GM15510 (cell line): ENCODE results near the gene SOX9.

Source experiments
- POLR2A ChIP-seq: IDR thresholded peaks from 3 replicates; pipeline ENCODE4 v1.6.1; 2011; ENCODE audit warnings: borderline replicate concordance; ENCODE audit not compliant: insufficient read length; ENCODE audit errors: extremely low read depth

Gene SOX9

GRCh38 chr17:72120642-72121163 is at the start of gene SOX9:
Gene SOX9 (plus strand): TSS chr17:72121020. CDS start chr17:72121392, 372 bp downstream.
- peak; percentile 55 for TF ChIP-seq POLR2A

- TF ChIP-seq POLR2A: no peak
Measured at GRCh38 chr17:72071330-72071729, 49.5 kb upstream of the SOX9 start.

- no peak for TF ChIP-seq POLR2A
Measured at GRCh38 chr17:72075995-72076677, 44.7 kb upstream of the SOX9 start.

- no peak for TF ChIP-seq POLR2A
Measured at GRCh38 chr17:72076678-72077030, 44.2 kb upstream of the SOX9 start.

- TF ChIP-seq POLR2A: no peak
Measured at GRCh38 chr17:72077326-72077960, 43.4 kb upstream of the SOX9 start.

GRCh38 chr17:72079700-72080099 is 41.1 kb upstream of the SOX9 start:
- no peak for TF ChIP-seq POLR2A

GRCh38 chr17:72087876-72088275 is 32.9 kb upstream of the SOX9 start:
- TF ChIP-seq POLR2A: no peak

GRCh38 chr17:72089453-72089987 is 31.3 kb upstream of the SOX9 start:
- no peak for TF ChIP-seq POLR2A

- no peak for TF ChIP-seq POLR2A
Measured at GRCh38 chr17:72090108-72090507, 30.7 kb upstream of the SOX9 start.

GRCh38 chr17:72092710-72093322 is 28.0 kb upstream of the SOX9 start:
- no peak for TF ChIP-seq POLR2A

- TF ChIP-seq POLR2A: no peak
Measured at GRCh38 chr17:72093707-72094106, 27.1 kb upstream of the SOX9 start.

- TF ChIP-seq POLR2A: no peak
Measured at GRCh38 chr17:72095316-72095715, 25.5 kb upstream of the SOX9 start.

GRCh38 chr17:72097144-72097543 is 23.7 kb upstream of the SOX9 start:
- TF ChIP-seq POLR2A: no peak

GRCh38 chr17:72099919-72100318 is 20.9 kb upstream of the SOX9 start:
- TF ChIP-seq POLR2A: no peak

GRCh38 chr17:72100470-72100869 is 20.4 kb upstream of the SOX9 start:
- TF ChIP-seq POLR2A: no peak
